Suprapubic skin (tissue), 4 donors: ENCODE data around the gene COL8A1. TPM values are rescaled to one million over a fixed set of nuclear protein-coding genes. Genes with fewer than 3 reads are reported as not detected.

Experiments
- DNase-seq, 2 donors: peaks; one replicate each; pipeline ENCODE4 v3.0.0-alpha.2; 2019; ENCODE audit warnings: low spot score in 2 of 2
- H3K27ac ChIP-seq: fragments of 200-600 bp; sonication (generic); one replicate; pipeline ENCODE4 v1.5.1; 2019
- H3K27me3 ChIP-seq: fragments of 200-600 bp; sonication (generic); one replicate; pipeline ENCODE4 v1.5.1; 2019
- H3K36me3 ChIP-seq: fragments of 200-600 bp; sonication (generic); one replicate; pipeline ENCODE4 v1.5.1; 2019
- H3K4me1 ChIP-seq: fragments of 200-600 bp; sonication (generic); one replicate; pipeline ENCODE4 v1.5.1; 2019
- H3K4me3 ChIP-seq: fragments of 200-600 bp; sonication (generic); one replicate; pipeline ENCODE4 v1.5.1; 2019; ENCODE audit warnings: mild to moderate bottlenecking
- H3K9me3 ChIP-seq: fragments of 200-600 bp; sonication (generic); one replicate; pipeline ENCODE4 v1.5.1; 2019
- EP300 ChIP-seq: sonication (generic); formaldehyde crosslinking; IDR thresholded peaks from one replicate; pipeline ENCODE4 v1.6.1; 2017; ENCODE audit warnings: antibody characterized with exemption
- POLR2A ChIP-seq, 2 donors: fragments of 450-650 bp; IDR thresholded peaks; one replicate each; pipeline ENCODE4 v1.6.1; 2017; ENCODE audit warnings: antibody characterized with exemption in 2 of 2, mild to moderate bottlenecking in 2 of 2, moderate library complexity in 2 of 2
- POLR2AphosphoS5 ChIP-seq, 3 donors: sonication (generic); formaldehyde crosslinking; IDR thresholded peaks; one replicate each; pipeline ENCODE4 v1.6.1; 2017; ENCODE audit warnings: antibody characterized with exemption in 3 of 3
- WGBS: methylation state at CpG from one replicate; pipeline ENCODE4 v1.1.5; 2018; 5-methylcytosine and 5-hydroxymethylcytosine counted together
- total RNA-seq, 4 donors: library from RNA; depleted of rRNA; stranded (reverse); fragments of >200 nt; gene quantifications; one replicate each; pipeline ENCODE4 v1.1.0, GENCODE V29; 2016
- TF ChIP-seq, protein P1 (sequence below), 2 donors: fragments of 200-600 bp in 1 of 2; fragments of 450-650 bp in 1 of 2; sonication (generic) in 1 of 2; IDR thresholded peaks; one replicate each; pipeline ENCODE4 v1.5.1; 2016 to 2019; ENCODE audit warnings: antibody characterized with exemption in 2 of 2, mild to moderate bottlenecking in 1 of 2, moderate library complexity in 1 of 2

COL8A1 gene
- total RNA-seq, 4 donors from 2014 or later, result 3.2 to 14.9 (median 5.6) TPM

DNA sequence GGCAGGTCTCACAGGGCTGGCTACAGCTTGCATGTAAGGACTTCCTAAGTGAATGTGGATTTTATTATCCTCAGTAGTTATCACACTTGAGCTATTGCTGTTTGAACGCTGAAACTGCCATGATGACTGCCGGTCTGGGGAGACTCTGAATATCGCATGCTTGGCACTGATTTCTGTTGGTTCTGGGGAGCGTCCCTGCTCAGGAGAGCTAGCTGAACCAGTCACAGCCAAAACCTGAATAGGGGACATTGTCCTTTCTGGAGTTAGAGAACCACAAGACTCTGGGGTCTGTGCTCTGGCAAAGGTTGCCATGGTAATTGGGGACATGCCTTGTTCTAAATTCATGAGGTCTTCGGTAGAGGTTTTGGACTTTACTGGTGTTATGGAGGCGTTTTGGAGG, 210.0 kb downstream of the COL8A1 start:
- TF ChIP-seq POLR2A (IDR thresholded peaks at IDR 0.05) (no peak), POLR2AphosphoS5 (IDR thresholded peaks at IDR 0.05) (no peak), EP300 (no peak)
- TF ChIP-seq, protein P1, sequence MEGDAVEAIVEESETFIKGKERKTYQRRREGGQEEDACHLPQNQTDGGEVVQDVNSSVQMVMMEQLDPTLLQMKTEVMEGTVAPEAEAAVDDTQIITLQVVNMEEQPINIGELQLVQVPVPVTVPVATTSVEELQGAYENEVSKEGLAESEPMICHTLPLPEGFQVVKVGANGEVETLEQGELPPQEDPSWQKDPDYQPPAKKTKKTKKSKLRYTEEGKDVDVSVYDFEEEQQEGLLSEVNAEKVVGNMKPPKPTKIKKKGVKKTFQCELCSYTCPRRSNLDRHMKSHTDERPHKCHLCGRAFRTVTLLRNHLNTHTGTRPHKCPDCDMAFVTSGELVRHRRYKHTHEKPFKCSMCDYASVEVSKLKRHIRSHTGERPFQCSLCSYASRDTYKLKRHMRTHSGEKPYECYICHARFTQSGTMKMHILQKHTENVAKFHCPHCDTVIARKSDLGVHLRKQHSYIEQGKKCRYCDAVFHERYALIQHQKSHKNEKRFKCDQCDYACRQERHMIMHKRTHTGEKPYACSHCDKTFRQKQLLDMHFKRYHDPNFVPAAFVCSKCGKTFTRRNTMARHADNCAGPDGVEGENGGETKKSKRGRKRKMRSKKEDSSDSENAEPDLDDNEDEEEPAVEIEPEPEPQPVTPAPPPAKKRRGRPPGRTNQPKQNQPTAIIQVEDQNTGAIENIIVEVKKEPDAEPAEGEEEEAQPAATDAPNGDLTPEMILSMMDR (IDR thresholded peaks at IDR 0.05), result no peak
- peaks cover 31% of the 10 kb centered on the region for H3K4me1 ChIP-seq
- H3K4me3 ChIP-seq, result no peak overlapping the region
- H3K9me3 ChIP-seq, result no peaks in the 10 kb centered on the region
- 92% methylated on average over 5 of the region's 6 CpGs for WGBS
- no peak for DNase-seq
- H3K27ac ChIP-seq, result no peak overlapping the region
- no peaks in the 10 kb centered on the region for H3K27me3 ChIP-seq
- H3K36me3 ChIP-seq, result peaks cover 8% of the 10 kb centered on the region

Other genes starting within 250 kb of the COL8A1 start
- gene CMSS1, start 179.3 kb downstream of the COL8A1 start, total RNA-seq, result 10 to 100 TPM; 13.2 to 17.1 (median 13.5) TPM